ENCODE results near the gene THSD8. TPM values are rescaled to one million over a fixed set of nuclear protein-coding genes. Genes with fewer than 3 reads are reported as not detected.
"Not testable (repeated sequence)": the region's sequence is repeated elsewhere in the genome, so short reads cannot be mapped to it uniquely, and the experiment has no call there.

Gene THSD8
- total RNA-seq, 1 donor from 2014 or later, result 28.1 TPM

DNA sequence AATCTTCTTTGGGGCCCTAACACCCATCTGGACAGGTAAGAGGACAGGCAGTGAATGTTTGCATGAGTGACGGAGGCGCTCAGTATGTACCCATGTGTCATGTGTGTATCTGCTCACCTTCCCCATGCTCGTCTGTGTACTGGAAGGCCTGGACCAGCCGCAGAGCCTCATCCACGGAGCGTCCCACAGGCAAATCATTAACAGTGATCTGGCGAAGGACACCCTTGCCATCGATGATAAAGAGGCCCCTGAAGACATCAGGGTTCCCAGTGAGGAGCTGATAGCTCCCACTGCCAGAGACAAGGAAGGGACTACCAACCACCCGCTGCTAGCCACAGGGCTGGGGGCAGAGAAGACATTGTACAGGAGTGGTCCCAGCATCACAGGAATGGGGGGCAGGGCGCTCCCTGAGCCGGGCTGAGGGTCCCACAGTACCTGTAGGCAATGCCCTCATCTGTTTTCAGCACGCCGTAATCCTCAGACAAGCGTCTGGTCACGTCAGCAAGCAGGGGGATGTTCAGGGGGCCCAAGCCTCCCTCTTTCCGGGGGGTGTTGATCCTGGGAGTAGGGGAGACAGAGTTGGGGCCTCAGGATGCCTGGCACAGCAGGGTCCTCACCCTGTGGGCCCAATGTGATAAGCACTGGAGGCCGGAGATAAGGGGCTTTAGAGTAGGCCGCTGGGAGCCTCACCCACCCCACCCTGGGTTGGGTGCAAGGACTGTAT, 2.0 kb upstream of the THSD8 start:
- Mint-ChIP-seq H3K27ac (no peak overlapping the region), H3K36me3 (ENCODE audit: low read depth) (peaks cover 17% of the 10 kb centered on the region), H3K27me3 (ENCODE audit: insufficient read depth) (no peaks in the 10 kb centered on the region), H3K4me3 (peak overlapping the region; percentile 87), H3K4me1 (ENCODE audit: low read depth) (peaks cover 33% of the 10 kb centered on the region), H3K9me3 (no peaks in the 10 kb centered on the region)
- no peak for DNase-seq (ENCODE audit: low spot score)
- intact Hi-C loops (cut with micrococcal nuclease), result no loop called here

DNA sequence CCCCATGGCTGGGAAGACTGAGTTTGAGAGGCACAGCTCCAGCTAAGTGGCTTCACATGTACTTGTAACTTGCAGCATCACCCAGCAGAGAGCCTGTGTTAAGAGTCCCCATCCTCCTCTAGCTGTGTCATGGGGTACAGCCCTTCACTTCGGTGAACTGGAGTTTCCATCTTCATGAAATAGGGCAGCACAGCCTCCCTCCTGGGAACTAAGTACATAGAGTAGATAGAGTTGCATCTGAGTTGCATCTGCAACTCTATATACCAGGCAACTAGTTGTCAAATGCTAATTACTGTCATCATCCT, 1.5 kb upstream of the THSD8 start:
- H3K36me3 Mint-ChIP-seq (ENCODE audit: low read depth), result peaks cover 17% of the 10 kb centered on the region
- no peaks in the 10 kb centered on the region for H3K9me3 Mint-ChIP-seq
- peak overlapping the region; percentile 80 for H3K27ac Mint-ChIP-seq
- peaks cover 32% of the 10 kb centered on the region for H3K4me1 Mint-ChIP-seq (ENCODE audit: low read depth)
- H3K27me3 Mint-ChIP-seq (ENCODE audit: insufficient read depth), result no peaks in the 10 kb centered on the region
- intact Hi-C loops (cut with micrococcal nuclease), result no loop called here
- peak overlapping the region; percentile 87 for H3K4me3 Mint-ChIP-seq
- no peak for DNase-seq (ENCODE audit: low spot score)

DNA sequence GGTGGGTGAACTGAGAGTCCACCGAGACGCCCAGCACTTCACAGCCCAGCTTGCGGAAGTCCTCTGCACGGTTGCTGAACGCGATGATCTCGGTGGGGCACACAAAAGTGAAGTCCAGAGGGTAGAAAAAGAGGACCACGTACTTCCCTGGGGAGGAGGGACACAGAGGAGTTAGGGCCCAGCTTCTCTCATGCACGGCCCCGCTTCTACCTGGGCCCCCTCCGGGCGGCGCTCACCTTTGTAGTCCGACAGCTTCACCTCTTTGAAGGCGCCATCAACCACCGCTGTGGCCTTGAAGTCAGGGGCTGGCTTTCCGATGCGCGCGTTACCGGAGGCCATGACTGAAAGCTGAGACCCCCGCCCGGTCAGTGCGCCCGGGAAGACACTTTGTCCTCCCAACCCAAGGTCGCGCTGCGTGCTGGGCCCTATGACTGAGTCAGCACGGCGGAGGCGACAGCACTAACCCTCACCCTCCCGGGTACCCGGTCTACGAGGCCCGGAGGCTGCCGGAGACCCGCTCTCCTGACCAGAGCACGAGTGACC, 875 bp upstream of the THSD8 start:
- peak overlapping the region; percentile 87 for H3K4me3 Mint-ChIP-seq
- no peaks in the 10 kb centered on the region for H3K27me3 Mint-ChIP-seq (ENCODE audit: insufficient read depth)
- no peaks in the 10 kb centered on the region for H3K9me3 Mint-ChIP-seq
- intact Hi-C loops (cut with micrococcal nuclease), result no loop called here
- H3K36me3 Mint-ChIP-seq (ENCODE audit: low read depth), result peaks cover 17% of the 10 kb centered on the region
- no peak for DNase-seq (ENCODE audit: low spot score)
- peak overlapping the region; percentile 80 for H3K27ac Mint-ChIP-seq
- H3K4me1 Mint-ChIP-seq (ENCODE audit: low read depth), result peaks cover 29% of the 10 kb centered on the region

DNA sequence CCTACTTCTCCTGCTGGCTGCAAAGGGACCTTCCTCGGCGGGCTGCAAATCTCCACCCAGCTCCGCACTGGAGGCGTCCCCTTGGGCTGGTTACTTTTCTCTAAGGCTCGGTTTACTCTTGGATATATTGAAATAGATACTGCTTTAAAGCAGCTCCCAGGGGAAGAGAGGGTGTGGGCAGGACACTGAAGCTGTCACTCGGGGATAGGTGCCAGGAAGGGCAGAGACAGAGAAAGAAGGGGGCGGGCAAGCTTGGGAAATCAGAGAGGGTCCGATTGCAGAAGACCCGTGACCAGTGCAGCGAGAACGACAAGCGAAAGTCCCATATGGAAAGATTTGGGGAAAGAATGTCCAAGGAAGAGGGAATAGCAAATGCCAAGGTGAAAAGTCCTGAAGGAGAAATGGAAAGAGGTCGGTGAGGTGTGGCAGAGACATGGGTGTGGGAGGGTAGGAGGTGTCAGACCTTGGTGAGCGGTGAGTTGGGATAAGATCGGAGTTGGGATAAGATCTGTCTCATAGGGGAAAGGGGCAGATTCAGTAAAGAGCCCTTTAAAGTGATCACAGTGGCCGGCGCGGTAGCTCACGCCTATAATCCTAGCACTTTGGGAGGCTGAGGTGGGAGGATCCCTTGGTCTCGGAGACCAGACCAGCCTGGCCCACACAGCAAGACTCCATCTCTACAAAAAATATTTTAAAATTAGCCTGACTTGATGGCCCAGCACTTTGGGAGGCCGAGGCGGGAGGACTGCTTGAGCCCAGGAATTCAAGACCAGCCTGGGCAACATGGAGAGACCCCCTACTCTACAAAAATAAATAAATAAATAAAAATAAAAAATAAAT, 618 bp downstream of the THSD8 start:
- Mint-ChIP-seq H3K9me3 (no peaks in the 10 kb centered on the region), H3K36me3 (ENCODE audit: low read depth) (peaks cover 15% of the 10 kb centered on the region), H3K27ac (peak overlapping the region; percentile 68), H3K4me3 (peak overlapping the region; percentile 87), H3K4me1 (ENCODE audit: low read depth) (peaks cover 27% of the 10 kb centered on the region), H3K27me3 (ENCODE audit: insufficient read depth) (no peaks in the 10 kb centered on the region)
- intact Hi-C loops (cut with micrococcal nuclease), result no loop called here
- no peak for DNase-seq (ENCODE audit: low spot score)

DNA sequence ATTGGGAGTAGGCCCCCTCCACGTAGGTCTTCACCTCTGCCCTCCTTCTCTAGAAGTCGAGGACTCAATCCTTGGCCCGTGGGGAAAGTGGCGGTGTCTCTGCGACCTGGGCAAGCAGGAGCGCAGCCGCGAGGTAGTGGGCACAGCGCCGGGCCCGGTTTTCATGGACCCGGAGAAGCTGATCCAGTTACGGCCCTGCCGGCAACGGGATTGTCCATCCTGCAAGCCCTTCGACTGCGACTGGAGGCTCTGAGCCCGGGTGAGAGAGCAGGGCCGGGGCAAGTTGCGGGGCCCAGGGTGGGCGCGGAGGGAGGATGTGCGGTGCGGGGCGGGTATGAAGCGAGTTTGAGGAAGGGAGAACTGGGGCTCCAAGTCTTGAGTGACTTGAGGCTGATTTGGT, 2.2 kb downstream of the THSD8 start:
- H3K36me3 Mint-ChIP-seq (ENCODE audit: low read depth), result peaks cover 18% of the 10 kb centered on the region
- peaks cover 27% of the 10 kb centered on the region for H3K4me1 Mint-ChIP-seq (ENCODE audit: low read depth)
- no peak overlapping the region for H3K4me3 Mint-ChIP-seq
- DNase-seq (ENCODE audit: low spot score), result no peak
- intact Hi-C loops (cut with micrococcal nuclease), result no loop called here
- H3K27ac Mint-ChIP-seq, result no peak overlapping the region
- H3K9me3 Mint-ChIP-seq, result no peaks in the 10 kb centered on the region
- H3K27me3 Mint-ChIP-seq (ENCODE audit: insufficient read depth), result no peaks in the 10 kb centered on the region

DNA sequence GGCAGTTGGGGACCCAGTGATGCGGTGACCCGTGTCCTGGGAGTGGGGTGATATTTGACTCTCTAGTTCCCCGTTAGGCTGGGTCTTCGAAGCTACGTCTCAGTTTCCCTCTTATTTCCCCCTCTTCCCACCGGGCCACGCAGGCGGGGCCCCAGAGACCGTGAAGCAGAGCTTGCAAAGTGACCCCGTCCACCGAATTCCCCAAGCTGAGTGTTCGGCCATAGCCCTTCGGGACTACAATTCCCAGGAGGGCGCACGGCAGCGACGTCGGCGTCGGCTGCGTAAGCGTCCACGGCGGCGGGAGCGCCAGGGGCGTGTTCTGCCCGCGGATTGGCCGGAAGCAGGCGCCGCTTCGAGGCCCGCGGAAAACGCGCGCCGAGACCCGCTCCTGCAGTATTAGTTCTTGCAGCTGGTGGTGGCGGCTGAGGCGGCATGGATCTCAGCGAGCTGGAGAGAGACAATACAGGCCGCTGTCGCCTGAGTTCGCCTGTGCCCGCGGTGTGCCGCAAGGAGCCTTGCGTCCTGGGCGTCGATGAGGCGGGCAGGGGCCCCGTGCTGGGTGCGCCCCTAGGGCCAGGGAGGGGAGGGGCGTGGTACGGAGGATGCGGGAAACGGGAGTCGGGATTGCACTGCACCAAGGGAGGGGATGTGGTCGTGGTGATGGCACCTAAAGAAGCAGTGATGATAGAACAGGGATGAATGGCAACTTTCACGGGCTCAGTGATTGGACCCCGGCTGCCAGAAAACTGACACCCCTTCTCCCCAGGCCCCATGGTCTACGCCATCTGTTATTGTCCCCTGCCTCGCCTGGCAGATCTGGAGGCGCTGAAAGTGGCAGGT, 4.6 kb downstream of the THSD8 start, which contains the start of gene RNASEH2A:
RNASEH2A (plus strand) TSS at position 343 of the 840 bp plus-strand sequence; CDS start at position 433, 90 bp downstream.
- Mint-ChIP-seq H3K4me3 (peak within 1 kb of the TSS; percentile 96), H3K9me3 (no peaks in the 10 kb centered on the region), H3K4me1 (ENCODE audit: low read depth) (peaks cover 17% of the 10 kb centered on the region), H3K27ac (peak within 1 kb of the TSS; percentile 89), H3K27me3 (ENCODE audit: insufficient read depth) (no peaks in the 10 kb centered on the region), H3K36me3 (ENCODE audit: low read depth) (peaks cover 8% of the 10 kb centered on the region)
- intact Hi-C loops (cut with micrococcal nuclease), result loop anchor here (1.0 to 5.0 kb wide), 4 partner anchors 40 to 110 kb away; partner anchors contain the start of genes DNASE2, FBXW9 and GET3
- peak; percentile 89 for DNase-seq (ENCODE audit: low spot score)

DNA sequence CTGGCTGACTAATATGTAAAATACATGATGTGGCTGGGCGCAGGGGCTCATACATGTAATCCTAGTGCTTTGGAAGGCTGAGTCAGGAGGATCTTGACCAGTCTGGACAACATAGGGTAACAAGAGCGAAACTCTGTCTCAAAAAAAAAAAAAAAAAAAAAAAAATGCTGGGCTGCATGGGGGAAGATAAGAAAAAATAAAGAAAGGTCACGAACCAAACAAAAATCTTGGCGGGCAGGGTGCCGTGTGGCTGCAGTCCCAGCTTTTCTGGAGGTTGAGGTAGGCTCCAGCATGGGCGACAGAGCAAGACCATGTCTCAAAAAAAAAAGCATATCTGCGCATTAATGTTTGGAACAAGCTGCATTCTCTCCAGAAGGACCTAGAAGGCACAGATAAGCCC, 13.2 kb downstream of the THSD8 start:
- DNase-seq (ENCODE audit: low spot score), result no peak
- intact Hi-C loops (cut with micrococcal nuclease), result no loop called here
- Mint-ChIP-seq H3K27me3 (ENCODE audit: insufficient read depth) (no peaks in the 10 kb centered on the region), H3K4me1 (ENCODE audit: low read depth) (no peaks in the 10 kb centered on the region), H3K4me3 (no peak overlapping the region), H3K9me3 (no peaks in the 10 kb centered on the region), H3K27ac (no peak overlapping the region), H3K36me3 (ENCODE audit: low read depth) (peaks cover 10% of the 10 kb centered on the region)

DNA sequence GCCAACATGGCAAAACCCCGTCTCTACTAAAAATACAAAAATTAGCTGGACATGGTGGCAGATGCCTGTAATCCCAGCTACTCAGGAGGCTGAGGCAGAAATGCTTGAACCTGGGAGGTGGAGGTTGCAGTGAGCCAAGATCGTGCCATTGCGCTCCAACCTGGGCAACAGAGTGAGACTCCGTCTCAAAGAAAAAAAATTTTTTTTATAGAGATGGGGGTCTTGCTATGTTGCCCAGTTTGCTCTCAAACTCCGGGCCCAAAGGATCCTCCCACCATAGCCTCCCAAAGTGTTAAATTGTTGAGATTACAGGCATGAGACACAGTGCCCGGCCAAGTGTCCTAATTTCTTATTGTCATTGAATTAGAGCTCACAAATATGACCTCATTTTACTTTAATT, 15.3 kb downstream of the THSD8 start:
- H3K27ac Mint-ChIP-seq; H3K9me3 Mint-ChIP-seq; DNase-seq (ENCODE audit: low spot score); H3K27me3 Mint-ChIP-seq (ENCODE audit: insufficient read depth); intact Hi-C loops (cut with micrococcal nuclease); H3K4me1 Mint-ChIP-seq (ENCODE audit: low read depth); H3K36me3 Mint-ChIP-seq (ENCODE audit: low read depth); H3K4me3 Mint-ChIP-seq: not testable (repeated sequence)

DNA sequence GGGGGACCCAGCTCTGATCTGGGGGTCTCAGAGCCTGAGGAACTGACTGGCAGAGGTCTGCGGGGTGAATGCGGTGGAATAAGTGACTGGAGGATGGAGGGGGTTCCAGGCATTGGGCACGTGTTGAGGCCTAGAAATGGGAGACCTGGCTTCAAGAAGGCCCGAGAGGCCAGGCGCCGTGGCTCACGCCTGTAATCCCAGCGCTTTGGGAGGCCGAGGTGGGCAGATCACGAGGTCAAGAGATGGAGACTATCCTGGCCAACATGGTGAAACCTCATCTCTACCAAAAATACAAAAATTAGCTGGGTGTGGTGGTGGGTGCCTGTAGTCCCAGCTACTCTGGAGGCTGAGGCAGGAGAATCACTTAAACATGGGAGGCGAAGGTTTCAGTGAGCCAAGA, 15.9 kb downstream of the THSD8 start:
- H3K36me3 Mint-ChIP-seq (ENCODE audit: low read depth); H3K9me3 Mint-ChIP-seq; intact Hi-C loops (cut with micrococcal nuclease); DNase-seq (ENCODE audit: low spot score); H3K27ac Mint-ChIP-seq; H3K4me3 Mint-ChIP-seq; H3K4me1 Mint-ChIP-seq (ENCODE audit: low read depth); H3K27me3 Mint-ChIP-seq (ENCODE audit: insufficient read depth): not testable (repeated sequence)

DNA sequence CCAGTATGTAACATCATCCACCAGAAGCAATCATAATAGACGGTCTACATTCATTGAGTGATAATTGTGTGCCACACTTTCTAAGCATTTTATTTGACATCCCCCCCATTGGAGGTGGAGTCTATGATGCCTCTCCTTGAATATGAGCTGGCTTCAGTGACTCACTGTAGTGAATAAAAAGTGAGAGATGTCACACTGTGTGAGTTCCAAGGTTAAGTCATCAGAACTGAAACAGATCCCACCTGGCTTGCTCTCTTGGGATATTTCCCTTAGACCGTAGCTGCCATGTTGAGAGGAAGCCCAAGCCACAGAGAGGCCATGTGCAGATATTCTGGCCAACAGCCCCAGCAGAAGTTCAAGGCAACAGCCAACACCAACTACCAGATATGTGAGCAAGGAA, 19.9 kb downstream of the THSD8 start:
- H3K27ac Mint-ChIP-seq, result no peak overlapping the region
- no peaks in the 10 kb centered on the region for H3K36me3 Mint-ChIP-seq (ENCODE audit: low read depth)
- no peaks in the 10 kb centered on the region for H3K9me3 Mint-ChIP-seq
- intact Hi-C loops (cut with micrococcal nuclease), result no loop called here
- DNase-seq (ENCODE audit: low spot score), result no peak
- H3K4me3 Mint-ChIP-seq, result no peak overlapping the region
- peaks cover 11% of the 10 kb centered on the region for H3K27me3 Mint-ChIP-seq (ENCODE audit: insufficient read depth)
- H3K4me1 Mint-ChIP-seq (ENCODE audit: low read depth), result peaks cover 11% of the 10 kb centered on the region

DNA sequence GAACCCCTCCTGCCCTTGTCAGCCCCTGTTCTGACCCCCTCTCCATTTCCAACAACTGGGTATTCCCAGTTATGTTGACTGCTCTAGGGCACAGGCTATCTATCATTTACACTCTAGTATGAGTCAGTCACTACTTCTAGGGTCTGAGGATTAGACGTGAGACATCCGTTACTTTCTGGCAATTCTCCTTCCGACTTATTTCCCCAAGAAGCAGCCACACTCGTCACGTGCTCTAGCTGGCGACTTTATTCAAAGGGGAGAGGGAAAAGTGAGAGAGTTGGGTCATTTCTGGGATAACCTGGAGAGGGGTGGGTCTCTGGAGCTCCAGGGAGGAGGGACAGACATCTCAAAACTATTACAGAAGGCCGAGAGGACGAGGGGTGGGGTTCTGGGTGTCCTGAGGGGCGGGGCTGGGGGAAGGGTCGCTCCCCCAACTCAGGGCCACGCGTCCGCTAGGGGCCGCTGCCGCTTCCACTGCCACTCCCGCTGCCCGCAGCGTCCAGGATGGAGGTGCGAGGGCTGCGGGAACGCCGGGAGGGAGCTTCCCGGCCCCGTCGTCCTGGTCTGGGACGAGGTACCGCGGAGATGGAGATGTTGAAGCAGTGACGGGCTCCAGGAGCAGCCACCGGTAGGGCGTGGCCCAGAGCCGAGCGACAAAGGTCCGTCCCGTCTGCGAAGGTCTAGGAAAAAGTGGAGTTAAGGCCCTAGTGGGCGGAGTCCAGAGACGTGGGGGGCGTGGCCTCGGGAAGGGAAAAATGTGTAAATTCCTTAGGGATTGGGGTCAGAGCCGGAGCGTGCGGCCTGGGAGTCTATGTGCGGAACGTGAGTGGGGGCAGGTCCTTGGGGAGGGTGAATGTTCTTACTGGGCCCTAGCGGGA, 23.6 kb downstream of the THSD8 start:
- H3K4me3 Mint-ChIP-seq, result peak overlapping the region; percentile 31
- no peak overlapping the region for H3K27ac Mint-ChIP-seq
- H3K36me3 Mint-ChIP-seq (ENCODE audit: low read depth), result no peaks in the 10 kb centered on the region
- intact Hi-C loops (cut with micrococcal nuclease), result no loop called here
- peaks cover 26% of the 10 kb centered on the region for H3K27me3 Mint-ChIP-seq (ENCODE audit: insufficient read depth)
- H3K9me3 Mint-ChIP-seq, result no peaks in the 10 kb centered on the region
- DNase-seq (ENCODE audit: low spot score), result no peak
- H3K4me1 Mint-ChIP-seq (ENCODE audit: low read depth), result peaks cover 11% of the 10 kb centered on the region

DNA sequence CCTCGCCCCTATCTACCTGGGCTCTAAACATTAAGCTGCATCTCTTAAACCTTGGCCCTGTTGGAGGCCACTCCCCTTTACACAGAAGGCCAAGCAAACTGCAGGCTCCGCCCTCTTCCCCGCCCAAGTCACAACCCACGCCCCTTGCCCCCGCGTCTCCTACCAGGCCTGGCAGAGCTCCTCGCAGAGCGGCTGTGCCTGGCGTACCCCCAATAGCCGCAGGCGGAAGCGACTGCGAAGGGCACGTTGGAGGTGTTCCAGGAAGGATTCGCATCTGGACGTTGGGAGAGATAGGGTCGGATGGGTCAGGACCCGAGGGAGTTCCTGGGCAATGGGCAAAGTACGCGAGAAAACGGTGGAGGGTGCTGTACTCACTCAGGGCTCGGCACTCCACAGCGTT, 26.6 kb downstream of the THSD8 start:
- no peak overlapping the region for H3K27ac Mint-ChIP-seq
- DNase-seq (ENCODE audit: low spot score), result no peak
- intact Hi-C loops (cut with micrococcal nuclease), result no loop called here
- no peaks in the 10 kb centered on the region for H3K9me3 Mint-ChIP-seq
- no peaks in the 10 kb centered on the region for H3K36me3 Mint-ChIP-seq (ENCODE audit: low read depth)
- peaks cover 44% of the 10 kb centered on the region for H3K27me3 Mint-ChIP-seq (ENCODE audit: insufficient read depth)
- H3K4me1 Mint-ChIP-seq (ENCODE audit: low read depth), result peaks cover 16% of the 10 kb centered on the region
- no peak overlapping the region for H3K4me3 Mint-ChIP-seq

All from activated T-helper 1 cell treated with anti-CD3 and anti-CD28 coated beads, Interleukin-12 subunit alpha, Interleukin-12 subunit beta, Interleukin-2, Interleukin-4 antibody, amounts not matched to agents 30 ng/mL and 10 ng/mL and 1 ng/mL, durations not matched to agents 14 hours and 24 hours and 36 hours (primary cell).